Jurkat, Clone E6-1 (cell line): ENCODE data around the gene IFITM10.
A peak's percentile ranks its signal among the peaks of the same experiment; 100 is the strongest.

Source experiments
- DNase-seq: peaks from one replicate; pipeline ENCODE4 v3.0.0-alpha.2; 2011; ENCODE audit warnings: low read depth, low spot score
- H3K4me3 ChIP-seq: 2 replicates; pipeline ENCODE4 v1.5.1; 2011; ENCODE audit warnings: mild to moderate bottlenecking, low read length, control low read depth, moderate library complexity

Gene IFITM10

DNA sequence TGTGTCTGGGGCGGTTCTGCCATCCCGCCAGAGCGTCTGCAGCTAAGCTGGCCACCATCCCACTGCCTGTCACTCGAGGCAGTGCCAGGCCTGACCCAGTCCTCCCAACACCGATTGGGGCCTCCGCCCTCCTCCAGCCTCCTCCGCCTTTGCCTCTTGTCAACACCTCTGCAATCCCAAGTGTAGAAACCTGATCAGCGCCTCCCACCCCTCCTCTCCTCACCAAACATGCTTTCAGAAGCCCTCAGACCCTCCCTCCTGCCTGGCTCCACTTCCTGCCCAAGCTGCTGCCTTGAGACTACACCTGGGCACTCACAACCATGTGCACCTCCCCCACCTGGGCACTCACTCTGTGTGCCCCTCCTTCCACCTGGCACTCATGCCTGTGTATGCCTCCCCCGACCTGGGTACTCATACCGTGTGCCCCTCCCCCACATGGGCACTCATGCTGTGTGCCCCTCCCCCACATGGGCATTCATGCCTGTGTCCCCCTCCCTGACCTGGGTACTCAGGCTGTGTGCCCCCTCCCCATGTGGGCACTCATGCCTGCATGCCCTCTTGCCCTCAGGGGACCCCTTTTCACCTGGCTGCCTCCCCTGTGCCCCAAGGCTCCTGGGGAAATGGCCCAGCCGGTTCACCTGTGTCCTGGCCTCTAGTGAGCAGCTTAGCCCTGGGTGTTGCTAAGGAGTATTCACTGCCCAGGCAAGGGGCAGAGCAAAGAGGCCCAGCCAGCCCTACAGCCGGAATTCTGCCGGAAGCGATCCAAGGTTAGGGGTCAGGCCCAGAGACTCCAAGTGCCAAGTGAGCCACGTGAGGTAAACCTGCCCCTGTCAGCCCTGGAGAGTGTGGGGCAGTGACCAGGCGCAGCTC, 5.5 kb upstream of the IFITM10 start:
- H3K4me3 ChIP-seq, result no peak overlapping the region
- peak; percentile 67 for DNase-seq

GRCh38 chr11:1755344-1755691, 4.9 kb upstream of the IFITM10 start:
- DNase-seq, result no peak
- H3K4me3 ChIP-seq, result no peak overlapping the region

GRCh38 chr11:1754376-1755150, 4.2 kb upstream of the IFITM10 start:
- H3K4me3 ChIP-seq, result no peak overlapping the region
- DNase-seq, result no peak

GRCh38 chr11:1753929-1754305, 3.5 kb upstream of the IFITM10 start:
- no peak for DNase-seq
- no peak overlapping the region for H3K4me3 ChIP-seq

- no peak overlapping the region for H3K4me3 ChIP-seq
- DNase-seq, result no peak
These were observed 3.0 kb upstream of the IFITM10 start for GRCh38 chr11:1753229-1753928.

DNA sequence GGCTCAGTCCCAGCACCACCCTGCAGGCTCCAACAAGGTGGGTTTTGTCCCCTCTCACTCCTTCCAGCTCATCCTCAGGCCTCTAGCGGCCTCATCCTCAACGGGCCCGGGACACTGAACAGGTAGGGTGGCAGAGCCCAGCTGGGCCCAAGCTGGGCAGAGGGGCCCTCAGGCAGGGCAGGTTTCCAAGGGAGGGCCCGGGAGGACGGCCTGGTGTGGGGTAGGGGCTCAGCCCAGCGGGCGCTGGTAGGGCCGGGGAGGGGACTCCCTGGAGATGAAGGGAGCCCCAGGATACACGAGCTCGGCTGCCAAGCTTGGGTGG, 2.5 kb upstream of the IFITM10 start:
- no peak overlapping the region for H3K4me3 ChIP-seq
- DNase-seq, result no peak

DNA sequence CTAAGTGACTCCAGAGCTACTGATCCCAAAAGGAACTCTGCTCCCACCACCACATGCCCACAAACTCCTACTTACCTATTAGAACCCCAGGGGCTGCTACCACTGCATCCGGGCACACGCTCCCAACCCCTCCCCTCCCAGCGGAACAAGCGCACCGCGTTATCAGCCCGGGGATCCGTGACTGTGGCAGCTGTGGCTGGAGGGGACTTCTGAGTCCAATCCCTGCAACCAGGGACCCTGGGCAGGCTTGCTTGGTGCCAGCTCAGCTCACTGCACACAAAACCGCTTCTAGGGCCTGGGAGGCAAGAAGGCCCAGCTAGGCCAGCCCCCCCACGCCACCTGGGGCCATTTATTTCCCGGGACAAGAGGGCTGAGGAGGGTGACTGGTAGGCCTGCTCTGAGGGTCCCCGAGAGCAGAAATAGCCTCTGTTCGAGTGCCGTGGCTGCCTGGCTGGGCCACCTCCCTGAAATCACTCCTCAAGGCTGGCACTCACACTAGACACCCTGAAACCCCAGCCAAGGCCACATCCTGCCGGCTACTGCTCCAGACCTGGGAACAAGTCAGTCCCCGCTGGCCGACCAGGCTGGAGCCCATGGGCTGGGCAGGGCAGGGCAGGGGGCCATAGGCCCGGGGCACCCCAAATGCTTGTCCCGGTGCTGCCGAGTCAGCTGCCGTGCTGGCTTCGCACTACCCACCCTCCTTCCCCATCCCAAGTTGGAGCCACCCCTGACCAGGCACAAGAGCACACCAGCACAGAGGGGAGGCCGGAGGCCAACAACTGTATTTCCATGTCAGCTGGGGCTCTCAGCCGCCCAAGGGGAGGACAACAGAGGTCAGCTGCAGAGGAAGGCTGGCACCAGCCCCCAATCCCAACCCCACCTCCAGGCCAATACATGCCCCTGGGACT, 1.9 kb upstream of the IFITM10 start:
- H3K4me3 ChIP-seq, result no peak overlapping the region

DNA sequence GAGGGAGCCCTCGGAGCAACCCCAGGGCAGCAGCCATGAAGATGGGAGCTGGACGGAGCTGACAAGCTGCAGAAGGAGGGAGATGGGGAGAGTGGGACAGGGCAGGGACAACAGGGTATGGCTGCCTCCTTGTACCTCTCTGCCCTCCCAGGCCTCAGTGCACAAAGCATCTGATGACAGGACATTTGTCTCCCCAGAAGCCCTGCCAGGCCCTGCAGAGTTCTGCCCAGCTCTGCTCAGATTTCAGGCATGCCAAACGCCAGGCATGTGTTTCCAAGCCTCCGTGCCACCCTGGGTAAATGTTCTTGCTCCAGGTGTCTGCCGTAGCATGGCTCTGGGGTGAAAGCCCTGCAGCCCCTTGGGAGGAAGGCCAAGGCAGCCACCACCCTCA, 1.1 kb upstream of the IFITM10 start:
- no peak for DNase-seq
- no peak overlapping the region for H3K4me3 ChIP-seq

More for the DNA sequence above, 1.9 kb upstream of the IFITM10 start:
- no peak for DNase-seq

DNA sequence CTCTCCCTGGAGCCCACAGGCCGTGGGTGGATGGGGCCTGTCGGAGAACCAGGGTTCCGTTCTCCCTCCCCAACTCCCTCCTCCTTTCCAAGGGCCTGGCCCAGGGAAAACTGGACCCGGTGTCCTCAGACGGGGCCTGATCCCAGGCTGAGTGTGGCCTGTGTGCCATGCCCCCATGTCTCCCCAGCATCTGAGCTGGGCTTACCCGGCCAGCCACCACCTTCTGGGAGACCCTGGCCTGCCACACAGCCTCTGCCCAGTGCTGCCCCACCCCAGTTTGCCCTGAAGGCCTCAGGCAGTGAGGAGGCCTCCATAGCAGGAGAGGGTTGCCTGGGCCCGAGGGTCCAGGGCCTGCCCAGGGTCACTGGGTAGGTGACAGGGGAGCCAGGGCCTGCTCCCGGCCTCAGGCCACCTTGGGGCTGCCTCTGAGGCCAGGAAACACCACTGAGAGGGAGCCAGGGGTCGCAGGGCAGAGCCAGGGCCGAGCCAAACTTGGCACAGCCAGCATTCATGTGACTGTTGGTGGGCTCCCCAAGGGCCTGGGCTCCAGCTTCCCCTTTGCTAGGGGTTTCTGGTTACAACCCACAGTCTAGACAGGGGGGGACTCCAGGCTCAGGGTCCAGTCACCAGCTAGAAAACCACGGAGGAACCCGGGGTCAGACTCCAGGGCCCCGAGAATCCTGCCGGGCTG, 590 bp upstream of the IFITM10 start:
- DNase-seq, result no peak
- no peak overlapping the region for H3K4me3 ChIP-seq

DNA sequence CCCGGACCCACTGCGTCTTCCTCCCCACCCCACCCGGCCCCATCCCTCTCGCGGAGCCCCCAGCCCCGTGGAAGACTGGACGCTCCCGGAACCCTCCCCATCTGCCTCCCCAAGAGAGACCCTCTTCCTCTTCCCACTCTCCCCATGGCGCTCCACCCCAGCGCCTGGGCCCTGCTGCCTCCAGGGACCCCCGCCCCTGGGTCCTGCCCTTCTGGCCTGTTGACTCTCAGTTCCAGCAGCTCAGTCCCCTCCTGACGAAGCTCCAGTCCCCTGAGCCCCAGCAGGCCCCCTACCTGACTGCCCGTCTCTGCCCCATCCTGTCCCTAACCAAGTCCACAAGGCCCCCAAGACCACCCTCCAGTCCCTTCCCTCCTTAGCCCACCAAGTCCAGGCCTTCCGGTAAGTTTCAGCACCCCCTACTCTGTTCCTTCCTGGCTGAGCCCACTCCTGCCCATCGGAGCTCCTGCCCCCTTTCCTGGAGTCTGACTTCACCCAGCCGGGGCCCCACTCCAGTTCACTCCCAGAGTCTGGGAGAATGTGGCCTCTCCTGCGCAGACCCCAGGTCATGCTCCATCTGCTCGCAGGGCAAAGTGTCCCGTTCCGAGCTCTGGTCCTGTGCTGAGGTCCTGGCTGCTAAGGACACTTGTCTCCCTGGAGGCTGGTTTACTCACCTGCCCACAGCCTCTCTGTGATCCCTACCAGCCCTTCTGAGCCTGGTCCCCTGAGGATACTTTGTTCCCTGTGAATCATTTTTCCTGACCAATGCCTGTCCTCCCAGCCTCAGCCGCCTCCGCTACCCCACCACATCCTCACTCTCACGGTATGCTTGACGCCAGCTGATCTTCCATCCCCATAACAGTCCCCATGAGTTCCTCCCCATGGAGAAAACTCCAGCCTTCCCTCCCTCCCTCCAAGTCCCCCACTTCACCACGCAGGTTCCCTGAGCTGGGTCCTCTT, 722 bp downstream of the IFITM10 start:
- no peak for DNase-seq
- no peak overlapping the region for H3K4me3 ChIP-seq

- DNase-seq, result no peak
- no peak overlapping the region for H3K4me3 ChIP-seq
These were observed 1.6 kb downstream of the IFITM10 start for GRCh38 chr11:1748636-1749394.

GRCh38 chr11:1747753-1748635, 2.4 kb downstream of the IFITM10 start:
- H3K4me3 ChIP-seq, result no peak overlapping the region
- no peak for DNase-seq

DNA sequence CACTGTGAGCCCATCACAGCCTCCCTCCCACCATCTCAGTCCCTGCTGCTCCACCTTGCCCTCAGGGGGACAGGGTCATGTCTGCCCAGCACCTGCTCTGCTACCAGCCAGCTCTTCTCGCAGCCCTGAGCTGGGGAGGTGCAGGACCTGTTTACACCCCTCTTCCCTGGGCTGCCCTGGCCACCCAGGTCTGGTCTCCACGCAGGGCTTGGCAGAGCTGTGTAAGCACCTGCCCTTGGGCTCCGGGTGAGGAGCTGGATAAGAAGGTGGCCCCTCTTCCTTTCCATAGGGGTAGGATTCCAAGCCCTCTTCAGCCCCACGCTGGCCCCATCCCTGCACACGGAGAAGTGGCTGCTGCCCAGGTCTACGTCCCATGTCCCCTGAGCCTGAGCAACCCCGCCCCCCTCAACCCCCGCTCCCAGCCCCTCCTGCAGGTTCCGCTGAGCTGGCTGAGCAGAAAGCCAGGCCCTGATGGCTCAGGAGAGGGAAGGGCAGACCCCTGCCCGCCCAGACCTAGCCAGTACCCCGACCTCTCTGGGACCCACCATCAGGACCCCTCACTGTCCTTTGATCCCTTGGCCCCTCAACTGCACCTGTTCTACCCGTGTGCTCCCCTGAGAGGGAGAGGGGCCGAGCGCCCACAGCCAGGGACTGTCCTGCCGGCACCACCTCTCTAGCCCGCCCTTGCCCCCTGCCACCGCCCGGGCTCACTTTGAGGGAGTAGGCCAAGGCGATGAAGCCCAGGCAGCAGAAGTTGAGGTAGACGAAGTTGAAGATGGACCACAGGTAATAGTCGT, 3.2 kb downstream of the IFITM10 start:
- DNase-seq, result no peak
- no peak overlapping the region for H3K4me3 ChIP-seq

DNA sequence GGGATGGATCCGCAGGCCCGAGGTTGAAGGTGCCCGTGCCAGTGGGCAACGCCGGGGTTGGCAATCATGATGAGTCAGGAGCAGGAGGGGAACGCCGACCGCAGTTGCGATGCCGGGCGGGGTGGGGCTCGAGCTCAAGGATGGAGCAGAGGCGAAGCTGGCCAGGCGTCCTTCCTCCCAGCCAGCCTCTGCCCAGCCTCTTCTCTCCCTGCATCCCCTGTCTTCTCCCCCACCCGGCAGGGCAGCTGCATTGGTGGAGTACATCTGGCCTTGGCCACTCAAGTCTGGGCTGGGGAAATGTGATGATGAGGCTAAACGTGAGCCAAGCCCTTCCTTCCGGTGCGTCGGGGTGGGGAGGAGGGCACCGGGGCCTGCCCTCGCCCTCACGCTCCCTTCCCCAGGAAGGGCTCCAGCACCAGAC, 3.9 kb downstream of the IFITM10 start:
- no peak overlapping the region for H3K4me3 ChIP-seq
- no peak for DNase-seq

GRCh38 chr11:1745701-1746320, 4.6 kb downstream of the IFITM10 start:
- no peak overlapping the region for H3K4me3 ChIP-seq
- no peak for DNase-seq
